SW 1271 (cell line): ENCODE measurements around the gene SMIM35.

Experiments used
- DNase-seq, 2 experiments: peaks; one replicate each; lab custom pipeline; 2025; lab: John Stamatoyannopoulos, UW

Gene SMIM35

GRCh38 chr11:118002541-118003423, 84.0 kb downstream of the SMIM35 start:
- no peak for DNase-seq

- no peak for DNase-seq
Observed at GRCh38 chr11:118002010-118002540, 84.7 kb downstream of the SMIM35 start.

GRCh38 chr11:118001494-118001971, 85.2 kb downstream of the SMIM35 start:
- DNase-seq: no peak

- DNase-seq: no peak
Observed at GRCh38 chr11:118000850-118001228, 85.9 kb downstream of the SMIM35 start.

- DNase-seq: no peak
Observed at GRCh38 chr11:118000067-118000849, 86.5 kb downstream of the SMIM35 start.

GRCh38 chr11:117999354-117999993, 87.3 kb downstream of the SMIM35 start:
- DNase-seq: no peak

GRCh38 chr11:117998664-117999353, 88.0 kb downstream of the SMIM35 start:
- no peak for DNase-seq

GRCh38 chr11:117997823-117998579, 88.8 kb downstream of the SMIM35 start:
- DNase-seq: no peak

- DNase-seq: no peak
Observed at GRCh38 chr11:117997406-117997805, 89.4 kb downstream of the SMIM35 start.

- no peak for DNase-seq
Observed at GRCh38 chr11:117996058-117996457, 90.7 kb downstream of the SMIM35 start.

- no peak for DNase-seq
Observed at GRCh38 chr11:117995472-117995871, 91.3 kb downstream of the SMIM35 start.

- DNase-seq: no peak
Observed at GRCh38 chr11:117993988-117994745, 92.6 kb downstream of the SMIM35 start.

GRCh38 chr11:117992620-117993019, 94.1 kb downstream of the SMIM35 start:
- no peak for DNase-seq

GRCh38 chr11:117992136-117992535, 94.6 kb downstream of the SMIM35 start:
- no peak for DNase-seq

GRCh38 chr11:117989351-117990102, 97.2 kb downstream of the SMIM35 start:
- no peak for DNase-seq

- no peak for DNase-seq
Observed at GRCh38 chr11:117986981-117987574, 99.7 kb downstream of the SMIM35 start.

GRCh38 chr11:117985953-117986887, 100.5 kb downstream of the SMIM35 start, which contains the start of gene IL10RA:
TSS of gene IL10RA (plus strand) at chr11:117986394. CDS start at chr11:117986468, 74 bp downstream.
- DNase-seq: peak in 1 of 2 experiments; percentile 5

GRCh38 chr11:117984476-117984875, 102.3 kb downstream of the SMIM35 start:
- no peak for DNase-seq
